ENCODE results near the gene CREM.

GRCh38 chr10:35079265-35079664, 47.4 kb upstream of the CREM start:
- TF ChIP-seq, protein P1, sequence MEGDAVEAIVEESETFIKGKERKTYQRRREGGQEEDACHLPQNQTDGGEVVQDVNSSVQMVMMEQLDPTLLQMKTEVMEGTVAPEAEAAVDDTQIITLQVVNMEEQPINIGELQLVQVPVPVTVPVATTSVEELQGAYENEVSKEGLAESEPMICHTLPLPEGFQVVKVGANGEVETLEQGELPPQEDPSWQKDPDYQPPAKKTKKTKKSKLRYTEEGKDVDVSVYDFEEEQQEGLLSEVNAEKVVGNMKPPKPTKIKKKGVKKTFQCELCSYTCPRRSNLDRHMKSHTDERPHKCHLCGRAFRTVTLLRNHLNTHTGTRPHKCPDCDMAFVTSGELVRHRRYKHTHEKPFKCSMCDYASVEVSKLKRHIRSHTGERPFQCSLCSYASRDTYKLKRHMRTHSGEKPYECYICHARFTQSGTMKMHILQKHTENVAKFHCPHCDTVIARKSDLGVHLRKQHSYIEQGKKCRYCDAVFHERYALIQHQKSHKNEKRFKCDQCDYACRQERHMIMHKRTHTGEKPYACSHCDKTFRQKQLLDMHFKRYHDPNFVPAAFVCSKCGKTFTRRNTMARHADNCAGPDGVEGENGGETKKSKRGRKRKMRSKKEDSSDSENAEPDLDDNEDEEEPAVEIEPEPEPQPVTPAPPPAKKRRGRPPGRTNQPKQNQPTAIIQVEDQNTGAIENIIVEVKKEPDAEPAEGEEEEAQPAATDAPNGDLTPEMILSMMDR (IDR thresholded peaks at IDR 0.05 in 4 of 5, conservative IDR thresholded peaks at IDR 0.05 in 1 of 5): no peak
- no peak for TF ChIP-seq POLR2A (IDR thresholded peaks at IDR 0.05)

Measured in gastrocnemius medialis (tissue), 4 donors.